Activated naive CD4-positive, alpha-beta T cell (primary cell): ENCODE data around the gene NUP214.
"Not testable (repeated sequence)": the region's sequence is repeated elsewhere in the genome, so short reads cannot be mapped to it uniquely, and the experiment has no call there.

ENCODE experiments used
- DNase-seq, 4 experiments: peaks; one replicate each; lab custom pipeline; 2025; lab: John Stamatoyannopoulos, UW

The NUP214 gene

DNA sequence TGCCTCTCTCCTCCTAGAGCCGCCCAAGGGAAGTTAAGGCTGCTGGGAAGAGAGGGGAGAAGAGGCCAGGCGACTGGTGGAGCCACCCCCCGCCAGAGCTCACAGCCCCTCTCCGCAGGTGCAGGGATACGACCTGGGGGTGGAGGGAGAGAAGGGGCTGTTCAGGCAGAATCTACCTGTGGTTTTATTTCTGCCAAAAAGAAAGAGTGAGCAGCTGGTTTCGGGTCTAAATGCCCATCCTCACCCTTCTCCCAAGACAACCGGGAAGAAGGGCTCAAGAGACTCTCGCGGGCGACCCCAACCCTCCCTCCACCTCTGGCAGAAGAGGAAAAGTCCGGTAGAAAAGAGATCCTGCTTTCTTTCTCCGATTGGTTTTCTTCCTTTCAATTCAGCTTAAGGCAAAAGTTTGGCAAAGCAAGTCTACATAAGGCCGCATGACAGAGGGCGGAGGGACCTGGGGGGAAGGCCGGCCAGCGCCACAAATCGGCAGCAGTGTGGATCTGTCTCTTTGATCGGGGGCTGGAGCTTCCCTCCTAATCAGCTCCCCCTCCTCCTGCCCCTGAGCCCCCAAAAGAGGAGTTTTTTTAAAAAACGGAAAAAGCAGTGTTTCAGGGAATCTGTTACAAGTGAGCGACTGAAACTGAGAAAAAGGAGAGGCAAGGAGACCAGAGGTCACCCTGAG is 134.7 kb downstream of the NUP214 start:
- no peak for DNase-seq

GRCh38 chr9:131260751-131261452 is 135.5 kb downstream of the NUP214 start:
- no peak for DNase-seq

DNA sequence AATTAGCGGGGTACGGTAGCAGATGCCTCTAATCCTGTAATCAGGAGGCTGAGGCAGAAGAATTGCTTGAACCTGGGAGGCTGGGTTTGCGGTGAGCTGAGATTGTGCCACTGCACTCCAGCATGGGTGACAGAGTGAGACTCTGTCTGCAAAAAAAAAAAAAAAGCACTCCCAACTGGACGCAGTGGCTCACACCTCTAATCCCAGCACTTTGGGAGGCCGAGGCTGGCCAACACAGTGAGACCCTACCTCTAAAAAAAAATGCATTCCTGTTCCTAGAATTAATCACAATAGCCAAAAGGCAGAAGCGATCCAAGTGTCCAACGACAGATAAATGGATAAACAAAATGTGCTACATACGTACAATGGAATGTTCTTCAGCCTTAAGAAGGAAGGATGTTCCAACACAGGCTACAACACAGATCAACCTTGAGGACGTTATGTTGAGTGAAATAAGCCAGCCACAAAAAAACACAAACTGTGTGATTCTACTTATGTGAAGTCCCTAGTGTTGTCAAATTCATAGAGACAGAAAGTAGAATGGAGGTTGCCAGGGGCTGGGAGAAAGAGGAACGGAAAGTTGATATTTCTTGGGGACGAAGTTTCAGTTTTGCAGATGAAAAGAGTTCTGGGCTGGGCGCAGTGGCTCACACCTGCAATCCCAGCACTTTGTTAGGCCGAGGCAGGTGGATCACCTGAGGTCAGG is 137.1 kb downstream of the NUP214 start:
- DNase-seq, result no peak

GRCh38 chr9:131263033-131263343 is 137.6 kb downstream of the NUP214 start:
- not testable (repeated sequence) for DNase-seq

GRCh38 chr9:131263701-131264100 is 138.3 kb downstream of the NUP214 start:
- no peak for DNase-seq

- peak in 1 of 4 experiments; percentile 48 for DNase-seq
These were observed 138.8 kb downstream of the NUP214 start for GRCh38 chr9:131264231-131264630.

- DNase-seq, result peak in 1 of 4 experiments; percentile 29
These were observed 141.2 kb downstream of the NUP214 start for GRCh38 chr9:131266266-131267229.

- DNase-seq, result peak in 2 of 4 experiments; percentile 34 to 50
These were observed 145.0 kb downstream of the NUP214 start for GRCh38 chr9:131270171-131271015.

DNA sequence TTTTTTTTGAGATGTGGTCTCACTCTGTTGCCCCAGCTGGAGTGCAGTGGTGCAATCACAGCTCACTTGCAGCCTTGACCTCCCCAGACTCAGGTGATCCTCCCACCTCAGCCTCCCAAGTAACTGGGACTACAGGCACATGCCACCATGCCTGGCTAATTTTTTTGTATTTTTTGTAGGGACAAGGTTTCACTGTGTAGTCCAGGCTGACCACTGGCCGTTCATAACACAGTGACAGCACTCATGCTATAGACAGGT is 145.6 kb downstream of the NUP214 start:
- not testable (repeated sequence) for DNase-seq

GRCh38 chr9:131271506-131271931 is 146.1 kb downstream of the NUP214 start:
- DNase-seq, result no peak

DNA sequence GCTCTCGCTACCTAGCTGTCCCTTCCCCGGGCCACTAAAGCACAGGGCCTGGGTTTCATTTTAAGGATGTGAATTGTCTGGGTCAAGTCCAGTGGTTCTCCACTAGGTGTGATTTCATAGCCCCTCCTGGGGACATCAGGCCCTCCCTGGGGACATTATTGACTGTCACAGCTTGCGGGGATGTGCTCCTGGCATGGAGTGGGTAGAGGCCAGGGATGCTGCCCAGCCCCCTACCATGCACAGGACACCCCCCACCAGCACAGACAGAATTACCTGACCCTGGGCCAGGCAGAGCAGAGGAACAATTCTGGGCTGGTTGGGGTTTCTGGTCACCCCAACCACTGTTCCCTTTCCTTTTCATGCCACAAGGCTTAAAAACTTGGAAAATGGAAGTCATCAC is 146.8 kb downstream of the NUP214 start:
- no peak for DNase-seq

- DNase-seq, result no peak
These were observed 147.9 kb downstream of the NUP214 start for GRCh38 chr9:131273146-131273855.

DNA sequence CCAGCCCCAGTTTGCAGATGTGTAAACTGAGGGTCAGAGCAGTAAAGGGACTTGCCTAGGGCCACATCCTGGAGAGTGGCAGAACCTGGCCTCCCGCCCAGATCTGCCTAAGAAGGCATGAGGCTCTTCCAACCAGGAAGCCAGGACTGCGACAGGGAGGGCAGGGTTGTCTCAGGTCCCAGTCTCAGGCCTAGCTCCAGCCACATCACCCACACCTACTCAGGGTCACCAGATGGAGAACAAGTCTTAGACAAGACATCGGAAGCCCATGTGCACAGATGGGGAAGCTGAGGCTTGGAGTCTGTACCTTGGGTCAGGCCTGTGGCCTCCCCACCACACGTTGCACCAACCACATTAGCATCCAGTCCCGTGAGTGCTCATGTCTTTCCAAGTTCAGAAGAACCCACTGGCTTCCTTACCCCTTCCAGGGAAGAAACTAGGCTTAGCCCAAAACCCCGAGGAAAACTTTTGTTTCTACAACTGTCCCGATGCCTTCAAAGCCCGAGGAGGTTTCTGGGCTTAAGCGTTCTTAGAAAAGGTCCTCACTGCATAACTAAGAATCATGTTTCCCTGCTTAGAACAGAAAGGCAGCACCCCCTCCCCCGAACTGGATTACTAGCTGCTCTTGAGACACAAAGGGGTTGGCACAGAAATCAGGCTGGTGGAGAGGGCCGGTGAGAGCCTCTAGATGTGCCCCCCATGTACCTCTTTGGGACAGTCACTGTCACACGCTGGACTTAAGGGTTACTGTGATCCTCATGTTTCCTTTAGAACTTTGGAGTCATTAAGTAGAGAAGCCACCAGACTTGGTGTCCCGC is 148.7 kb downstream of the NUP214 start:
- no peak for DNase-seq

DNA sequence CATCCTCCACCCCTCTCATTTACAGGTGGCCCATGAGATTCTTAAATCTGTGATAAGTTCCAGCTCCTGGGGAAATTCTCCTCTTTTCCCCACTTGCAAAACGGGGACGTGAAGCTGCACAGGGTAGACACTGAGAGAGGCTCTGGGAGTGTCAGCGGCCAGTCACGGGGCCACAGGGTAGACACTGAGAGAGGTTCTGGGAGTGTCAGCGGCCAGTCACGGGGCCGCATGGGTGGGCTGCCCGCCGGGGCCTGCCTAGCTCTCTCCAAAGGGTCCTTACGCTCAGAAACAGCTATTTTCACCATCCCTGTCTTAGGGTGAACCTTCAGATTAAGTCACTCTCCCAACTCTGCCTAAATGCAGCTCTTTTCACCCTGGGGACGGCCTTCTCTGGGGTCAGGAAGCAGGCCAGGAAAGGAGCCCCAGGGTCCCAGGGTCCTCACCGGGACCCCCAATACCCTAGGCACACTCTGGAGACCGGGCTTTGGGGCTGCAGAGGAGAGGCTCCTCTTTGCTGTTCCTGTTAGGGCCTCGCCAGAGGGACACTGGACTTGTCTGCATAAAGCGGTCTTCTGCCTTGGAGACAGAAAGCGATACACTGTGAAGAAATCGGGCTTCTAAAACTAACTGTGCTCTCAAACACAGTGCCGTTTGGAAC is 149.4 kb downstream of the NUP214 start:
- no peak for DNase-seq

DNA sequence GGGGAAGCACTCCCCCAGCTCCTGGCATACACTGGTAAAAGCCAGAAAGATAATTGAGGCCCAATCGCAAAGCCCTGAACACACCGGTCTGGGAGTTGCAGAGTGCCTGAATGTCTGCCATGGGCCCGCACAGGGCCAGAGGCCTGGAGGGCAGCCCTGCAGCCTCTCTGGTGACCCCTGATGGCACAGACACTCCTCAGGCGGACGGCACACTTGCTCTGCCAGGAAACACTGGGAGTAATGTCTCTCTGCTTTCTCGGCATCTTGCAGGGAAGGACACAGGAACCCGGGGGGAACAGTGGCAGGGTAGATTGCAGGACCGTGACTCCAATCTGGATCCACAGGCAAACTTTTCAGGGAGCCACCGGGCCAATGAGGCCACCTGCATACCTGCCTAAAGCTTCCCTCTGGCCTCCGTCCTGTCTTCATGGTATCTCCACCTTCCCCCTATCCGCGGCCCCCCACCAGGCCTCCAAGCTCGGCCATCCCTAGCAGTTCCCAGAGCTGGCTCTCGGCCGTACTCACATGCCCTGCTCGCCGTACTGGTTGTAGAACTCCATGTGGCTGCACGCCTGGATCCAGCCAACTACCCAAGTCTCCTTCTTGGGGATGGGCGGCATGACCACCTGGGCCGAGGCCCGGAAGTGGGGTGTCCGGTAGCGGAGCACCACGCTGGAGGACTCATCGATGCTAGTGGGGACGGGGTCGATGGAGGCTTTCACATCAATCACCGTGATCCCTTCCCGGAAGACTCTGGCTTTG is 150.1 kb downstream of the NUP214 start:
- DNase-seq, result peak in 1 of 4 experiments; percentile 17

DNA sequence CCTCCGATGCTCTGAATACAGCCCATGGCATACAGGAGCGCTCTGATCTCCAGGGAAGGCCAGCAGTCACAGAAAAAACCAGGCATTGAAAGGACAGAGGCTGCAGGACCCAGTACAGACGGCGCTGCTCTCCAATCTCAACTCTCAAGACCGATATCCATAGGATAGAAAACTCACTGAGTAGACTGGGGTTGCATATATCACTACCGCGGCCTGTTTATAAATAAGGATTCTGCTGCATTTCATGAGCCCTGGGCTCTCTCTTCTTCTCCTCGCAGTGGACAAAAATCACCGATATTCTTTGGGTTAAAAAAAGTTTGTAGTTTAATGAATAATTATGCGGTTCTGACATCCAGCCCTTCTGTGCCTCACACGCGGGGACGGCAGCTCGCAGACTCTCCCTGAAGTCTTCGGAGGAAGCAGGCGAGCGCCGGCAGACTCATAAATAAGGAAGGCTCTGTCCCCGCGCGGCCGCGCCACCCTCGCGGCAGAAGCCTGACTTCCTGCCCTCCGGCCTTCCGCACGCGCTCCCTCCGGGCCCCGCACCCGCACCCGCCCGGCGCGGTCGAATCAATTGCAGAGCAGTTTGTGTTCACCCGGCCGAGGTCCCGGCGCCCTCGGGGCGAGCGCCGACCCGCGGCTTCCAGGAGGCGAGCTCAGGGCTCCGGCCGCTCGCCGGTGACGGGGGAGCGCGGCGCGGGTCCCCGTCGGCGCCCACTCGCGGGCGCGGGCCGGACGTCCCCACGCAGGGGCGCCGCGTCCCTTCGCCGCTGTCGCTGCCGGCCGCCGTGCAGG is 150.9 kb downstream of the NUP214 start, which contains the start of gene FAM78A:
TSS of gene FAM78A (minus strand) at position 417 of the 795 bp plus-strand sequence. CDS start at position 86, 331 bp downstream.
- DNase-seq, result peak in 1 of 4 experiments; percentile 33

GRCh38 chr9:131276891-131277286 is 151.5 kb downstream of the NUP214 start:
- DNase-seq, result peak in 1 of 4 experiments; percentile 41
